Endodermal cell (in vitro differentiated cells): Measurements from ENCODE around the gene NXPH3. TPM values are rescaled to one million over a fixed set of nuclear protein-coding genes. Genes with fewer than 3 reads are reported as not detected.

ENCODE experiments used
- DNase-seq: peaks from one replicate; pipeline ENCODE4 v3.0.0-alpha.2; 2017
- H3K27ac ChIP-seq: 2 replicates; pipeline ENCODE4 v1.5.1; 2013; ENCODE audit warnings: mild to moderate bottlenecking, low read depth, low read length, moderate library complexity
- H3K27me3 ChIP-seq: 2 replicates; pipeline ENCODE4 v1.6.1; 2013; ENCODE audit warnings: mild to moderate bottlenecking, low read length, moderate library complexity; ENCODE audit not compliant: insufficient read depth, control insufficient read depth, poor library complexity, severe bottlenecking
- H3K36me3 ChIP-seq: 2 replicates; pipeline ENCODE4 v1.7.0; 2013; ENCODE audit warnings: mild to moderate bottlenecking, low read length, moderate library complexity; ENCODE audit not compliant: control insufficient read depth, insufficient read depth
- H3K4me1 ChIP-seq: one replicate; pipeline ENCODE4 v1.7.0; 2013; ENCODE audit warnings: low read length; ENCODE audit not compliant: control insufficient read depth, insufficient read depth
- H3K4me3 ChIP-seq: 2 replicates; pipeline ENCODE4 v1.5.1; 2013; ENCODE audit warnings: mild to moderate bottlenecking, low read length, moderate library complexity
- H3K9ac ChIP-seq: 2 replicates; pipeline ENCODE4 v1.6.1; 2013; ENCODE audit warnings: mild to moderate bottlenecking, low read length, moderate library complexity; ENCODE audit not compliant: poor library complexity, severe bottlenecking; ENCODE audit errors: extremely low read depth
- H3K9me3 ChIP-seq: 2 replicates; pipeline ENCODE4 v1.6.1; 2013; ENCODE audit warnings: mild to moderate bottlenecking, low read length, moderate library complexity; ENCODE audit not compliant: control insufficient read depth
- H3K27ac Mint-ChIP-seq: 2 replicates; pipeline ENCODE4 v1.8.0; 2020; ENCODE audit warnings: mixed read lengths
- H3K27me3 Mint-ChIP-seq: 2 replicates; pipeline ENCODE4 v1.8.0; 2021; ENCODE audit warnings: mild to moderate bottlenecking, mixed read lengths; ENCODE audit not compliant: insufficient read depth
- H3K36me3 Mint-ChIP-seq: 2 replicates; pipeline ENCODE4 v1.8.0; 2020; ENCODE audit warnings: low read depth, mixed read lengths
- H3K4me1 Mint-ChIP-seq: 2 replicates; pipeline ENCODE4 v1.8.0; 2020; ENCODE audit warnings: mixed read lengths
- H3K4me3 Mint-ChIP-seq: 2 replicates; pipeline ENCODE4 v1.8.0; 2020; ENCODE audit warnings: mild to moderate bottlenecking, moderate library complexity, mixed read lengths
- H3K9me3 Mint-ChIP-seq: 2 replicates; pipeline ENCODE4 v1.8.0; 2020; ENCODE audit warnings: mild to moderate bottlenecking, mixed read lengths
- WGBS, 2 experiments: methylation state at CpG; one replicate each; pipeline versions ENCODE4 v1.1.5 to v1.1.7; 2013; ENCODE audit warnings: missing lambda C conversion rate in 2 of 2, mixed read lengths in 1 of 2; ENCODE audit not compliant: insufficient coverage in 1 of 2, insufficient read length in 1 of 2; 5-methylcytosine and 5-hydroxymethylcytosine counted together
- total RNA-seq, 2 donors: library from RNA; stranded (reverse); fragmentation: NEBNext Ultra II Directional in 1 of 2; extraction: Animal tissue kit (Norgen Biotek cat#: 25700) in 1 of 2; gene quantifications; 2 replicates in 1 of 2; 3 replicates in 1 of 2; pipeline ENCODE4 v1.2.1, GENCODE V29; 2021
- TF ChIP-seq, protein P1 (sequence below): fragments of 200-600 bp; sonication (generic); conservative IDR thresholded peaks from 2 replicates; pipeline ENCODE4 v1.5.0; 2021; ENCODE audit warnings: antibody characterized with exemption, mild to moderate bottlenecking

Gene NXPH3
- total RNA-seq, 2 donors from 2014 or later = 3.0 to 5.9 TPM

DNA sequence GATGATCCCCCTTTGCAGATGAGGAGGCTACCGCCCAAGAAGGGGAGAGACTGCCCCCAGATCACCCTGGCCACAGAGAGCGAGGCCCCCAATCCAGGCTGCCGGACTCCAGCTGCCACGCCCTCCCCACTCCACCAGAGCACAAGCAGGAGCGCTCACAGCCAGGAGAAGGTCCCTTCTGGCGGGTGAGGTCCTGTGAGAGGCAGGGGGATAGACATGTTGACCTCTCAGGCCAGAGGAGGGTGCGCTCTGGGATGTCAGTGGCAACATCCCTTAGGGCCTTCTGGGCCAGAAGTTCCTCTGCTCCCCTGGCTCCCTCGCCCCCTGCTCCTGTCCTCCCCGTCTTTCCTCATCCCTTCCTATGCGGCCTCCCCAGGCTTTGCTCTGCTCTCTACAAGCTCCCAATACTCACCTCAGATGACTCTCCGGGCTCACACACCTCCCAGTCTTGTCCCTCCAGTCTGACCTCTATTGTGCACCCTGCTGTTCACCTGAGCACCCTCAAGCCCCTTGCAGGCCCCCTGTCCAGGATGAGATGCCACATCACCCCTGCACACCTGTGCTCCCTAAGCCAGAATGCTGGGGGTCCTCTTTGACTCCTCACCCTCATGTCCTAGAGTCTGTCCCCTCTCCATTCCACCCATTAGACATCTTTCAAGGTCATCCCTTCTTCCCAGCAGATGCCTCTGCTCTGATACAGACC lies 5.0 kb upstream of the NXPH3 start:
- Histone ChIP-seq H3K9me3 (no peaks in the 10 kb centered on the region), H3K27me3 (peaks cover 59% of the 10 kb centered on the region), H3K27ac (no peak overlapping the region), H3K4me3 (no peak overlapping the region), H3K9ac (no peak overlapping the region), H3K4me1 (no peaks in the 10 kb centered on the region), H3K36me3 (no peaks in the 10 kb centered on the region)
- no peaks in the 10 kb centered on the region for H3K9me3 Mint-ChIP-seq
- WGBS, 2 experiments = 73 to 77% methylated on average over 5 to 10 of the region's 11 CpGs
- H3K4me3 Mint-ChIP-seq = peak overlapping the region; percentile 72
- H3K4me1 Mint-ChIP-seq = peaks cover 5% of the 10 kb centered on the region
- DNase-seq = no peak
- peaks cover 57% of the 10 kb centered on the region for H3K27me3 Mint-ChIP-seq
- H3K27ac Mint-ChIP-seq = no peak overlapping the region
- H3K36me3 Mint-ChIP-seq = no peaks in the 10 kb centered on the region
- TF ChIP-seq, protein P1, sequence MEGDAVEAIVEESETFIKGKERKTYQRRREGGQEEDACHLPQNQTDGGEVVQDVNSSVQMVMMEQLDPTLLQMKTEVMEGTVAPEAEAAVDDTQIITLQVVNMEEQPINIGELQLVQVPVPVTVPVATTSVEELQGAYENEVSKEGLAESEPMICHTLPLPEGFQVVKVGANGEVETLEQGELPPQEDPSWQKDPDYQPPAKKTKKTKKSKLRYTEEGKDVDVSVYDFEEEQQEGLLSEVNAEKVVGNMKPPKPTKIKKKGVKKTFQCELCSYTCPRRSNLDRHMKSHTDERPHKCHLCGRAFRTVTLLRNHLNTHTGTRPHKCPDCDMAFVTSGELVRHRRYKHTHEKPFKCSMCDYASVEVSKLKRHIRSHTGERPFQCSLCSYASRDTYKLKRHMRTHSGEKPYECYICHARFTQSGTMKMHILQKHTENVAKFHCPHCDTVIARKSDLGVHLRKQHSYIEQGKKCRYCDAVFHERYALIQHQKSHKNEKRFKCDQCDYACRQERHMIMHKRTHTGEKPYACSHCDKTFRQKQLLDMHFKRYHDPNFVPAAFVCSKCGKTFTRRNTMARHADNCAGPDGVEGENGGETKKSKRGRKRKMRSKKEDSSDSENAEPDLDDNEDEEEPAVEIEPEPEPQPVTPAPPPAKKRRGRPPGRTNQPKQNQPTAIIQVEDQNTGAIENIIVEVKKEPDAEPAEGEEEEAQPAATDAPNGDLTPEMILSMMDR = no peak

DNA sequence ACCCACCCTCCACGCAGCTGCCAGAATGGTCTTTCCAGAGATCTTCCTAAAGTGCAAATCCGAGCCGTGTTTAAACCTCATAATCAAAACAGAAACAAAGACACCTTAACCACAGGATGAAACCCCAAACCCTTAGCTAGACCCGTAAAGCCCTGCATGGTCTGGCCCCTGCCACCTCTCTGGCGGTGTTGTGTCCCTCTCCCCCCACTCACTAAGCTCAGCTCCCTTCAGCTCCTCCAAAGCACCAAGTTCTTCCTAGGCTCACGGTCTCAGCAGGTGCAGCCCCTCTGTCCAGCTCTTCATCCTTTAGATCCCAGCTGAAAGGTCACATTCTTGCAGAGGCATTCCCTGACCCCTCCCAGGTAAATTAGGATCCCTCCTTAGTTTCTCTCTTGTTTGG lies 4.4 kb upstream of the NXPH3 start:
- H3K36me3 ChIP-seq = no peaks in the 10 kb centered on the region
- 57 to 73% methylated on average over 2 to 6 of the region's 6 CpGs for WGBS, 2 experiments
- no peaks in the 10 kb centered on the region for H3K4me1 ChIP-seq
- no peak overlapping the region for H3K27ac Mint-ChIP-seq
- DNase-seq = peak; percentile 50
- H3K27me3 ChIP-seq = peaks cover 59% of the 10 kb centered on the region
- H3K9ac ChIP-seq = no peak overlapping the region
- H3K27me3 Mint-ChIP-seq = peaks cover 52% of the 10 kb centered on the region
- TF ChIP-seq, protein P1 = no peak
- no peak overlapping the region for H3K27ac ChIP-seq
- H3K4me1 Mint-ChIP-seq = no peaks in the 10 kb centered on the region
- H3K36me3 Mint-ChIP-seq = no peaks in the 10 kb centered on the region
- H3K4me3 ChIP-seq = no peak overlapping the region
- H3K9me3 ChIP-seq = no peaks in the 10 kb centered on the region
- no peaks in the 10 kb centered on the region for H3K9me3 Mint-ChIP-seq
- no peak overlapping the region for H3K4me3 Mint-ChIP-seq

DNA sequence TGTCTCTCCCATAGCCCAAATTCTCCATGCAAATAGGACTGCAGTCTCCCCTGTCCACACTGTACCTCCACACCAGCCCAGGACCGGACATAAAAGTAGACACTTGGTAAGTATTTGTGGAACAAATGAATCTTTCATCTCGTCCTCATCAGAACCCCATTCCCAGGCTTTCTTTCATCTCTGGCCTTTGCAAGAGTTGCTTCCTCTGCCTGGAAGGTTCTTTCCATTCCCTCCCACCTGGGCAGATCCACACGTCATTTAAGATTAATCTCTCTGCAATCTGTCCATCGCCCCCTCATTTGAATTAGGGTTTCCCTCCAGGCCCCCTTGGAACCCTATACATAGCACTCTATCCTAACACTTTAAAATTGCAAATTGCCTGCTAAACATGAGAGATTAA lies 3.9 kb upstream of the NXPH3 start:
- no peaks in the 10 kb centered on the region for H3K9me3 Mint-ChIP-seq

More for the DNA sequence above, 3.9 kb upstream of the NXPH3 start:
- H3K36me3 ChIP-seq = no peaks in the 10 kb centered on the region
- TF ChIP-seq, protein P1 = no peak
- peaks cover 57% of the 10 kb centered on the region for H3K27me3 ChIP-seq
- no peak overlapping the region for H3K4me3 Mint-ChIP-seq
- no peaks in the 10 kb centered on the region for H3K9me3 ChIP-seq
- H3K27ac Mint-ChIP-seq = no peak overlapping the region
- H3K27me3 Mint-ChIP-seq = peaks cover 51% of the 10 kb centered on the region
- no peaks in the 10 kb centered on the region for H3K4me1 ChIP-seq
- no peaks in the 10 kb centered on the region for H3K36me3 Mint-ChIP-seq
- no peak overlapping the region for H3K9ac ChIP-seq
- no peak overlapping the region for H3K4me3 ChIP-seq
- H3K27ac ChIP-seq = no peak overlapping the region
- DNase-seq = no peak
- H3K4me1 Mint-ChIP-seq = no peaks in the 10 kb centered on the region
- 64 to 89% methylated on average over 4 of the region's 4 CpGs for WGBS, 2 experiments
